Ishikawa (cell line): ENCODE measurements around the gene LHPP.

Experiments used
- CEBPB ChIP-seq: IDR thresholded peaks from 2 replicates; pipeline ENCODE4 v1.6.1; 2012
- RAD21 ChIP-seq: IDR thresholded peaks from 2 replicates; pipeline ENCODE4 v1.6.1; 2012; ENCODE audit warnings: low read depth
- USF1 ChIP-seq: IDR thresholded peaks from 2 replicates; pipeline ENCODE4 v1.6.1; 2012
- TF ChIP-seq, protein P1 (sequence below): IDR thresholded peaks from 2 replicates; pipeline ENCODE4 v1.6.1; 2012; ENCODE audit warnings: low read depth, mild to moderate bottlenecking

- TF ChIP-seq, protein P1, sequence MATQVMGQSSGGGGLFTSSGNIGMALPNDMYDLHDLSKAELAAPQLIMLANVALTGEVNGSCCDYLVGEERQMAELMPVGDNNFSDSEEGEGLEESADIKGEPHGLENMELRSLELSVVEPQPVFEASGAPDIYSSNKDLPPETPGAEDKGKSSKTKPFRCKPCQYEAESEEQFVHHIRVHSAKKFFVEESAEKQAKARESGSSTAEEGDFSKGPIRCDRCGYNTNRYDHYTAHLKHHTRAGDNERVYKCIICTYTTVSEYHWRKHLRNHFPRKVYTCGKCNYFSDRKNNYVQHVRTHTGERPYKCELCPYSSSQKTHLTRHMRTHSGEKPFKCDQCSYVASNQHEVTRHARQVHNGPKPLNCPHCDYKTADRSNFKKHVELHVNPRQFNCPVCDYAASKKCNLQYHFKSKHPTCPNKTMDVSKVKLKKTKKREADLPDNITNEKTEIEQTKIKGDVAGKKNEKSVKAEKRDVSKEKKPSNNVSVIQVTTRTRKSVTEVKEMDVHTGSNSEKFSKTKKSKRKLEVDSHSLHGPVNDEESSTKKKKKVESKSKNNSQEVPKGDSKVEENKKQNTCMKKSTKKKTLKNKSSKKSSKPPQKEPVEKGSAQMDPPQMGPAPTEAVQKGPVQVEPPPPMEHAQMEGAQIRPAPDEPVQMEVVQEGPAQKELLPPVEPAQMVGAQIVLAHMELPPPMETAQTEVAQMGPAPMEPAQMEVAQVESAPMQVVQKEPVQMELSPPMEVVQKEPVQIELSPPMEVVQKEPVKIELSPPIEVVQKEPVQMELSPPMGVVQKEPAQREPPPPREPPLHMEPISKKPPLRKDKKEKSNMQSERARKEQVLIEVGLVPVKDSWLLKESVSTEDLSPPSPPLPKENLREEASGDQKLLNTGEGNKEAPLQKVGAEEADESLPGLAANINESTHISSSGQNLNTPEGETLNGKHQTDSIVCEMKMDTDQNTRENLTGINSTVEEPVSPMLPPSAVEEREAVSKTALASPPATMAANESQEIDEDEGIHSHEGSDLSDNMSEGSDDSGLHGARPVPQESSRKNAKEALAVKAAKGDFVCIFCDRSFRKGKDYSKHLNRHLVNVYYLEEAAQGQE, result no peak
- TF ChIP-seq USF1 (no peak), RAD21 (no peak), CEBPB (no peak)
These were observed 129.5 kb downstream of the LHPP start for GRCh38 chr10:124591123-124591495.
